Measurements from ENCODE around the gene SLC26A5.
"Not testable (repeated sequence)": the region's sequence is repeated elsewhere in the genome, so short reads cannot be mapped to it uniquely, and the experiment has no call there.

DNA sequence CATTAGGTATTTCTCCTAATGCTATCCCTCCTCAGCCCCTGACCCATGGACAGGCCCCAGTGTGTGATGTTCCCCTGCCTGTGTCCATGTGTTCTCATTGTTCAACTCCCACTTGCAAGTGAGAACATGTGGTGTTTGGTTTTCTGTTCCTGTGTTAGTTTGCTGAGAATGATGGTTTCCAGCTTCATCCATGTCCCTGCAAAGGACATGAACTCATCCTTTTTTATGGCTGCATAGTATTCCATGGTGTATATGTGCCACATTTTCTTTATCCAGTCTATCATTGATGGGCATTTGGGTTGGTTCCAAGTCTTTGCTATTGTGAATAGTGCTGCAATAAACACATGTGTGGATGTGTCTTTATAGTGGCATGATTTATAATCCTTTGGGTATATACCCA is 46.3 kb downstream of the SLC26A5 start:
- not testable (repeated sequence) for TF ChIP-seq EZH2 (IDR thresholded peaks at IDR 0.05; ENCODE audit: borderline replicate concordance); EZH2phosphoT487 (IDR thresholded peaks at IDR 0.05; ENCODE audit: low read depth, severe bottlenecking, unreplicated experiment)
- TF ChIP-seq, protein P1, sequence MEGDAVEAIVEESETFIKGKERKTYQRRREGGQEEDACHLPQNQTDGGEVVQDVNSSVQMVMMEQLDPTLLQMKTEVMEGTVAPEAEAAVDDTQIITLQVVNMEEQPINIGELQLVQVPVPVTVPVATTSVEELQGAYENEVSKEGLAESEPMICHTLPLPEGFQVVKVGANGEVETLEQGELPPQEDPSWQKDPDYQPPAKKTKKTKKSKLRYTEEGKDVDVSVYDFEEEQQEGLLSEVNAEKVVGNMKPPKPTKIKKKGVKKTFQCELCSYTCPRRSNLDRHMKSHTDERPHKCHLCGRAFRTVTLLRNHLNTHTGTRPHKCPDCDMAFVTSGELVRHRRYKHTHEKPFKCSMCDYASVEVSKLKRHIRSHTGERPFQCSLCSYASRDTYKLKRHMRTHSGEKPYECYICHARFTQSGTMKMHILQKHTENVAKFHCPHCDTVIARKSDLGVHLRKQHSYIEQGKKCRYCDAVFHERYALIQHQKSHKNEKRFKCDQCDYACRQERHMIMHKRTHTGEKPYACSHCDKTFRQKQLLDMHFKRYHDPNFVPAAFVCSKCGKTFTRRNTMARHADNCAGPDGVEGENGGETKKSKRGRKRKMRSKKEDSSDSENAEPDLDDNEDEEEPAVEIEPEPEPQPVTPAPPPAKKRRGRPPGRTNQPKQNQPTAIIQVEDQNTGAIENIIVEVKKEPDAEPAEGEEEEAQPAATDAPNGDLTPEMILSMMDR (IDR thresholded peaks at IDR 0.05; ENCODE audit: poor library complexity) = not testable (repeated sequence)
